Measurements from ENCODE around the gene NCKAP5L. TPM values are rescaled to one million over a fixed set of nuclear protein-coding genes. Genes with fewer than 3 reads are reported as not detected.

The NCKAP5L gene
- total RNA-seq, 2 experiments from 2014 or later = 9.2 to 9.8 TPM

GRCh38 chr12:49846032-49846431 lies 17.8 kb upstream of the NCKAP5L start:
- H3K27me3 Mint-ChIP-seq = peaks cover 13% of the 10 kb centered on the region
- intact Hi-C loops (cut with DNase I, micrococcal nuclease) = loop anchor here in 1 of 2 experiments (10.0 kb wide), 1 partner anchor 179 kb away; the partner anchor contains the start of gene RACGAP1
- CTCF ChIA-PET = interaction anchor here (0.7 to 1.9 kb wide), 5 partner anchors 82 to 345 kb away, joined by 3 to 9 read pairs (median 4); partner anchors contain the start of genes PRPF40B and TMBIM6
- Histone ChIP-seq H3K9me3 (ENCODE audit: control insufficient read depth in 1 of 2, insufficient read depth in 1 of 2, low read length in 2 of 2) (no peaks in the 10 kb centered on the region), H3K4me3 (ENCODE audit: low read length) (no peak overlapping the region), H3K27me3 (ENCODE audit: control insufficient read depth in 1 of 2, insufficient read depth in 2 of 2, low read length in 2 of 2) (no peaks in the 10 kb centered on the region), H3K4me1 (ENCODE audit: insufficient read depth, low read length) (peaks cover 34% of the 10 kb centered on the region), H3K27ac (ENCODE audit: low read depth in 1 of 2, low read length in 2 of 2) (no peak overlapping the region), H3K36me3 (ENCODE audit: insufficient read depth, low read length) (no peaks in the 10 kb centered on the region)
- POLR2A ChIA-PET = interaction anchor here (1.4 kb wide), 1 partner anchor 18 kb away, joined by 4 read pairs; the partner anchor contains the start of gene NCKAP5L
- H3K9me3 Mint-ChIP-seq = no peaks in the 10 kb centered on the region
- H3K27ac Mint-ChIP-seq = no peak overlapping the region
- TF ChIP-seq, protein P1, sequence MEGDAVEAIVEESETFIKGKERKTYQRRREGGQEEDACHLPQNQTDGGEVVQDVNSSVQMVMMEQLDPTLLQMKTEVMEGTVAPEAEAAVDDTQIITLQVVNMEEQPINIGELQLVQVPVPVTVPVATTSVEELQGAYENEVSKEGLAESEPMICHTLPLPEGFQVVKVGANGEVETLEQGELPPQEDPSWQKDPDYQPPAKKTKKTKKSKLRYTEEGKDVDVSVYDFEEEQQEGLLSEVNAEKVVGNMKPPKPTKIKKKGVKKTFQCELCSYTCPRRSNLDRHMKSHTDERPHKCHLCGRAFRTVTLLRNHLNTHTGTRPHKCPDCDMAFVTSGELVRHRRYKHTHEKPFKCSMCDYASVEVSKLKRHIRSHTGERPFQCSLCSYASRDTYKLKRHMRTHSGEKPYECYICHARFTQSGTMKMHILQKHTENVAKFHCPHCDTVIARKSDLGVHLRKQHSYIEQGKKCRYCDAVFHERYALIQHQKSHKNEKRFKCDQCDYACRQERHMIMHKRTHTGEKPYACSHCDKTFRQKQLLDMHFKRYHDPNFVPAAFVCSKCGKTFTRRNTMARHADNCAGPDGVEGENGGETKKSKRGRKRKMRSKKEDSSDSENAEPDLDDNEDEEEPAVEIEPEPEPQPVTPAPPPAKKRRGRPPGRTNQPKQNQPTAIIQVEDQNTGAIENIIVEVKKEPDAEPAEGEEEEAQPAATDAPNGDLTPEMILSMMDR (IDR thresholded peaks at IDR 0.05) = no peak
- H3K36me3 Mint-ChIP-seq (ENCODE audit: low read depth) = peaks cover 8% of the 10 kb centered on the region
- no peak overlapping the region for H3K4me3 Mint-ChIP-seq
- ATAC-seq (ENCODE audit: poor library complexity) (no peak), DNase-seq (no peak)
- peaks cover 36% of the 10 kb centered on the region for H3K4me1 Mint-ChIP-seq (ENCODE audit: low read depth)

GRCh38 chr12:49843876-49844437 lies 15.7 kb upstream of the NCKAP5L start:
- no peak for DNase-seq
- no peak for ATAC-seq (ENCODE audit: poor library complexity)
- TF ChIP-seq, protein P1 (IDR thresholded peaks at IDR 0.05) = no peak
- intact Hi-C loops (cut with DNase I, micrococcal nuclease) = loop anchor here (1.0 to 10.0 kb wide), 4 partner anchors 16 to 217 kb away; partner anchors contain the start of genes NCKAP5L (in 1 of the 2), RACGAP1 (in 1 of the 2) and TMBIM6 (in 1 of the 2)
- no peak overlapping the region for H3K27ac ChIP-seq (ENCODE audit: low read depth in 1 of 2, low read length in 2 of 2)
- peaks cover 34% of the 10 kb centered on the region for H3K4me1 ChIP-seq (ENCODE audit: insufficient read depth, low read length)
- Mint-ChIP-seq H3K27ac (peak overlapping the region; percentile 88), H3K9me3 (no peaks in the 10 kb centered on the region), H3K36me3 (ENCODE audit: low read depth) (peaks cover 8% of the 10 kb centered on the region), H3K27me3 (peaks cover 4% of the 10 kb centered on the region), H3K4me3 (peak overlapping the region; percentile 90), H3K4me1 (ENCODE audit: low read depth) (peaks cover 41% of the 10 kb centered on the region)
- no peaks in the 10 kb centered on the region for H3K27me3 ChIP-seq (ENCODE audit: control insufficient read depth in 1 of 2, insufficient read depth in 2 of 2, low read length in 2 of 2)
- POLR2A ChIA-PET = interaction anchor here (0.7 to 3.2 kb wide), 8 partner anchors 8 to 268 kb away, joined by 4 to 33 read pairs (median 10); partner anchors contain the start of genes COX14, NCKAP5L and TMBIM6
- CTCF ChIA-PET = interaction anchor here (0.9 to 1.5 kb wide), 2 partner anchors 66 to 103 kb away, joined by 4 read pairs; partner anchors contain the start of gene TMBIM6
- no peaks in the 10 kb centered on the region for H3K9me3 ChIP-seq (ENCODE audit: control insufficient read depth in 1 of 2, insufficient read depth in 1 of 2, low read length in 2 of 2)
- no peak overlapping the region for H3K4me3 ChIP-seq (ENCODE audit: low read length)
- no peaks in the 10 kb centered on the region for H3K36me3 ChIP-seq (ENCODE audit: insufficient read depth, low read length)

GRCh38 chr12:49843411-49843810 lies 15.2 kb upstream of the NCKAP5L start:
- Mint-ChIP-seq H3K27ac (peak overlapping the region; percentile 88), H3K4me1 (ENCODE audit: low read depth) (peaks cover 43% of the 10 kb centered on the region), H3K4me3 (peak overlapping the region; percentile 90), H3K27me3 (no peaks in the 10 kb centered on the region), H3K36me3 (ENCODE audit: low read depth) (peaks cover 8% of the 10 kb centered on the region), H3K9me3 (no peaks in the 10 kb centered on the region)
- DNase-seq = peak in 1 of 14 experiments; percentile 36
- peaks cover 2% of the 10 kb centered on the region for H3K36me3 ChIP-seq (ENCODE audit: insufficient read depth, low read length)
- POLR2A ChIA-PET = interaction anchor here (0.6 to 3.2 kb wide), 16 partner anchors 8 to 477 kb away, joined by 4 to 33 read pairs (median 7); partner anchors contain the start of genes COX14, NCKAP5L, PRPF40B and SPATS2
- H3K9me3 ChIP-seq (ENCODE audit: control insufficient read depth in 1 of 2, insufficient read depth in 1 of 2, low read length in 2 of 2) = no peaks in the 10 kb centered on the region
- intact Hi-C loops (cut with DNase I, micrococcal nuclease) = loop anchor here (1.0 to 10.0 kb wide), 4 partner anchors 15 to 216 kb away; partner anchors contain the start of genes NCKAP5L (in 1 of the 2), RACGAP1 (in 1 of the 2) and TMBIM6 (in 1 of the 2)
- peak overlapping the region; percentile 80 to 85 for H3K27ac ChIP-seq (ENCODE audit: low read depth in 1 of 2, low read length in 2 of 2)
- peaks cover 34% of the 10 kb centered on the region for H3K4me1 ChIP-seq (ENCODE audit: insufficient read depth, low read length)
- H3K4me3 ChIP-seq (ENCODE audit: low read length) = peak overlapping the region; percentile 83
- CTCF ChIA-PET = interaction anchor here (0.9 to 1.5 kb wide), 3 partner anchors 16 to 102 kb away, joined by 4 read pairs; partner anchors contain the start of genes NCKAP5L and TMBIM6
- H3K27me3 ChIP-seq (ENCODE audit: control insufficient read depth in 1 of 2, insufficient read depth in 2 of 2, low read length in 2 of 2) = no peaks in the 10 kb centered on the region
- TF ChIP-seq, protein P1 (IDR thresholded peaks at IDR 0.05) = no peak
- no peak for ATAC-seq (ENCODE audit: poor library complexity)
